Hematopoietic multipotent progenitor cell treated with erythropoietin and hydrocortisone succinate and interleukin-3 and kit ligand, for 6 days (in vitro differentiated cells): ENCODE measurements around the gene CTRB1.
"Not testable (repeated sequence)": the region's sequence is repeated elsewhere in the genome, so short reads cannot be mapped to it uniquely, and the experiment has no call there.

Experiments
- DNase-seq: peaks from one replicate; pipeline ENCODE4 v3.0.0-alpha.2; 2015

Gene CTRB1

DNA sequence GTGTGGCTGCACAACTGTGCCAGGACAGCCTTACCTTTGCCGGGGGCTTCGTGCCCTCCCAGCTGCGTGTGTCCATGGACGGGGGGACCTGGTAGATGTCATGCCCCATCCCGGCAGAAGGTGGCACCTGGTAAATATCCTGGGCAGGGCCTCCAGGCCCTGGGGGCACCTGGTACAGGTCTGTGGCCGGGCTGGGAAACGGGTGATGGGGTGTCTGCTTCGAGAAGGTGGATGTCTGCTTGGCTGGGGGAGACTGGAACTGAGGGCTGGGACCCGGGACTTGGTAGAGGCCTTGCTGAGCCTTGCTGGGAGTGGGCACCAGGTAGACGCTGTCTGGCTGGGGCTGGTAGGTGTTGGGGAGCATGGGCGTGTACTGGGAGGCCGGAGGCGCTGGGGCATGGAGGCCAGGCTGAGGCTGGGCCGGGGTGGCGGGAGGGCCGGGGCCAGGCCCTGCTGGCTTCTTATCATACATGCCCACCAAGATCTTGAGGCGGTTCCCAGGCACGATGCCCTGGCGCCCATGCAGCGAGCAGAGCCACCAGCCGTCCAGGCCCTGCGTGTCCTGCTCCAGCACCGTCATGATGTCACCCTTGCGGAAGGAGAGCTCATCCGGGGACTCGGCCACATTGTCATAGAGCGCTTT, 23.8 kb downstream of the CTRB1 start:
- DNase-seq, result not testable (repeated sequence)

DNA sequence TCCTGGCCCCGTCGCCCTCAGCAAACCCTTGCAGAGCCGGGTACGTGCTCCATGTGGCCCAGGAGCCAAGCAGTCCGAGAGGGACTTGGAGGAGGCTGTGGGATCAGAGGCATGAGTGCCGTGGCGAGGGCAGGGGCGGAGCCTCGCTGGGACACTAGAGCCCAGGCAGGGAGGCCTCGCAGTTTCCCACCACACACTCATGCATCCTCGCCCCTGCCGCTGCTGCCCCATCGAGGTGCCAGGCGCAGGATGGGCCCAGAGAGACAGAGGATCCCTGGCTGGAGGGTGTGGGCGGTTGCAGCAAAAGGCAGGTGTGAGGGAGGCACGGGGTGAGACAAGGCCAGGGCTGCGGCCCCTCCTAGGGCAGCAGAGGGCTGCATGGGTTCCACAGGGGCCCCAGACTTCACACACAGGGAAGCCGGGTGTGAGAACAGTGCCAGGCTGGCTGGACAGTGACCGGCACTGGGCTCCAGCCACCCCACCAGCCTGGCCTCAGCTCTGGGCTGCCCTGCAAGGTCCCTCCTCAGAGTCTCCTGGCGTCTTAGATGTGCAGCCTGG, 25.0 kb downstream of the CTRB1 start:
- DNase-seq, result no peak

DNA sequence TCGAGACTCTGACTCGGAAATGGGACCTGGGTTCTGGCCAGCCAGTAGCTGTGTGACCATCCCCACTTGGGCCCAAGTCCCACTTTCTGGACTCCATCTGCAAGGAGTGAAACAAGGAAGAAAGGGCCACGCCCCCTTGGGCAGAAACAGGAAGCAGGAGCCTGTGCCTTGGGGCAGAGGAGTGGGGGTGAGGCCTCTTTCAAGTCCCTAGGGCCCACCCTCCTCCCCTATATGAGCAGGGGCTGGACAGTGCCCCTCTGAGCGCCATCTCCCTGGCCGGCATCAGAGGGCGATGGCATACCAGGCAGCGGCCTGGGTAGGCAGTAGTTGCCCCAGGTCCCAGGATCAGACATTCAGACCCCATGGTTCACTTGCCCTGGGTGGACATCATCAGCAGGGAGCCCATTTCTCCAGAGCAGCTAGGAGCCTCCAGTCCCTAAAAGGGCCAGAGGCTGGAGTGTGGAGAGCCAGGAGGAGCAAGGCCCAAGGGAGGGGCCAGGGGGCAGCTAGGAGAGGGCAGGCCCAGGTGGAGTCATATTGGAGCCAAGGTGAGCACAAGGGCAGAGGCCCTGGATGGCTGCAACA, 25.5 kb downstream of the CTRB1 start:
- DNase-seq, result no peak

DNA sequence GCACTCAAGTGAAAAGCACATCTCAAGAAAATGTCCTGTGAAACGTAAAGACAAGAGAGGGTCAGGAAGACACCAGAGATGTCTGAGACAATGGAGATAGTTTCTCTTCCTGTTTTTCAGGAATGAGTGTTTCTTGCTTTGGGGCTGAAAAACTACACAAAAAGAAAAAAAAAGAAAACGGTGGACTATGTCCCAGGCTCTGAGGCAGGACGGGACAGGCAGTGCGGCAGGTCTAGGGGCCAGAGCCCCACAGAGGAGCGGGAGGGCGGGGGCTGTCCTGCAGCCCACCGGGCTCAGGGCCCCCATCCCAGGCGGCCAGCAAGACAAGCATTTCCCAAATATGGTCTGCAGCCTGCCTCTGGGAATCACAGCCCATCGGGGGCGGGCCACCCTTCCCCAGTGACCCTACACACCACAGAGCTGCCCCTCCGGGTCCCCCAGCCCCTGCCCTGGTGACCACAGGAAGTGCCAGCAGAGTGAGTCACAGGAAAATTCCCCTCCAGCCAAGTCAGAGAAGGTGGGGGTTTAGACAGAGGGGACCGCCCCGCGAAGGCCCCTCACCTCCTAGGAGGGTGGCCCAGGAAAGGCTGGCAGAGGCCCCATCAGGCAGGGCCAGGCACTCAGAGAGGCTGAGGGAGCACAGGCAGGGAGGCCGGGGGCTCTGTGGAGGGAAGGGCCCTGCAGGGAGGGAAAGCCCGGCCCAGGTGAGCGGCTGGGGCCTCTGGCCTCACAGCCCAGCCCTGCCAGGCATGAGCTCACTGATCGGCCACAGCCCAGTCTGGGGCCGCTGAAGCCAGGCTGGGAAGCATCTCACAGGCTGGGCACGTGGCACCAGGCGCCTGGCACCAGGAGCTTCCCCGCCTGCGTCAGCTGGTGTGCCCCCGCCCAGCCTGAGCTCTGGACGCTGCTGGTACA, 26.3 kb downstream of the CTRB1 start:
- DNase-seq, result no peak

DNA sequence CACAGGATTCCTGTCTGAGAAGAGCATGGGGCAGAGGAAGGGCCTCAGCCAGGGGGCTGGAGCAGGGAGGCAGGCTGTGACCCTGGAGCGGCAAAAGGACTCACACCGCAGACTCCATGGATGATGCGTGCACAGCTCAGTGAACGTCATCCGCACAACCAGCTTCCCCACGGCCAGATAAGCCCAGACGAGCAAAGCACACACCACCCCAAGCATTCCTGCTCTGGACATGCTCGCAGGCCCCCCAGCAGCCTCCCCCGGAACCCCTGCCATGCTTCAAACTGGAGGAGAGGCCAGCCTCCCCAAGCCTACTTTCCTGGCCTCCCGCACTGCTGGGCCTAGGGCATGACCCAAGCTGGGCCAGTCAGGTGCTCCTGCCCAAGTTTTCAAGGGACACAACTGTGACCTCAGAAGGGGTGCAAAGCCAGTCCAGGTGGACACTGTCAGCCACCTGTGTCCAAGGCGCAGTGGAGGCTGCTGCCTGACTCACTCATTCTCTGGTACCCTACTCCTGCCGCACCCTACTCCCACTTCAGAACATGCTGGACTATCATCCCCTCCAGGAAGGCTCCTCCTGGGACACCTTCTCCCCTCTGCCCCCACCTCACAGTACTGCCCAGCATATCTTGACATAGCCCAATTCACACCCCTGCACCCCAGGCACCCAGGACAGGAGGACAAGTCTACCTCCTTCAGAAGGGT, 27.9 kb downstream of the CTRB1 start:
- no peak for DNase-seq

DNA sequence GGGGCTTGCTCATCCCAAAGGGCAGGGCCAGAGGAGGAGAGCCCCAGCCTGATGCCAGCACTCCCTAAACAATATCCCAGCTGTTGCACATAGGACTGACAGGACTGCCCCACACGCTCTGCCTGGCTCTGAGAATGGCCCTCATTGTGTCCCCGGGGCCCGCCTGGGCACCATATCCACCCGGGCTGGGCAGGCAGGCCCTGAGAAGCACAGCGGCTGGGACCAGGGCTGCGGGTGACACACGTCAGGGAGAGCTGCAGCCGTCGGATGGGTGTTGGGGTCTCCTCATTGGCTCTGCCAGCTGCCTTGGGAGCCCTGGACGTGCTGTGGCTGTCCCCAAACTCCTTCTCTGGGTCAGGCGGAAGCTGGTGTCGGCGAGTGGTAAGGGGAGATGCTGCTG, 28.5 kb downstream of the CTRB1 start:
- no peak for DNase-seq

DNA sequence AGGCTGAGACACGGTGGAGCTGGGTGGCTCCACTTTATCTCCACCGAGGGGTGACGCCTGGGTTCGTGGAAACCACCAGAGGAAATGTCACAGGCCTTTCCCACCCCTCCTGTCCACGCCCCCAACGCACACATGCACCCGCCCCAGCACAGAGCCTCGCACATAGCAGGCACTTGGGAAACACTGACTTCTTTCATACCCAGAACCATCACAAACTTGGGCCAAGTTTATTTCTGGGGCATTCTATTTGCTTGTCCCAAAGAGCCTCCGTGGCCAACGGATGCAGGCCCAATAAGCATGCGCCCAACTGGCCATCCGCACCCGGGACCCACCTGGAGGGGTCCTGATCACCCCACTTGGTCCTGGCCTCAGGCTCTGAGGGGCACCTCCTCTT, 29.4 kb downstream of the CTRB1 start:
- peak; percentile 60 for DNase-seq

DNA sequence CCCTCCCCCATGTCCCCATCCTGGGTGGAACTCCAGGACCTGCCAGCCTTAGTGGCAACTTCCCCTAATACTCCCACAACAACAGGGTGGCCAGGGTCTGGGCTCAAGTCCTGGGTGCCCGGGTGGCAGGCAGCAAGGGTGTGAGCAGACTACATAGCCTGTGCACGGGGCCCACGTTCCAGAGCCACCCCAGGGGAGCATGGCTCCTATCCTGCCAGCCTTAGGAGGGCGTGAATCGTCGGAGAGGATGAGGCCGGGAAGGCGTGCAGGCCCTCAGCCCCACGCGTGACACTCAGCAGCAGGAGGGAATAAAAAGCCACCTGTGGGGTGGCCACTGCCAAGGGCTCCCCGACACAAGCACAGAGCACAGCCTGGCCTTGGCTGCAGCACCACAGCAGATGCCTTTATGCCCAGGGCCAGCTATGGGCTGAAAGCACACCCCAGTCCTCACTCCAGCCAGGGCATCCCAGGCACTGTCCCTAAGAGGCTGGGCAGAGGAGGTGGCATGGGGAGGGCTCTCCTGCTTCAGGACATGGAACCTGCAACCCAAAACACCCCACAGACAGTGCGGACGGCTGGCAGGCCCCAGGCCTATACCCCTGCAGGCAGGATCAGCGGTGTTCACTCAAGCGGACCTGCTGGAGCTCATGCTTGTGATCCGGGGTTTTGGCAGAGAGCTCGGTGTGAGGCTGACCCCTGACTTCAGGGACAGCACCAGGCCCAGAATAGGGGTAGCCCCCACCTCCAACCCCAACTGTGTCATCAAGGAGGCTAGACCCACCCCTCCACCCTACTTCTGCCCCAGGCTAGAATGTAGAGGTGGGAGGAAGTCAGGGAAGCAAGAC, 30.0 kb downstream of the CTRB1 start:
- no peak for DNase-seq

DNA sequence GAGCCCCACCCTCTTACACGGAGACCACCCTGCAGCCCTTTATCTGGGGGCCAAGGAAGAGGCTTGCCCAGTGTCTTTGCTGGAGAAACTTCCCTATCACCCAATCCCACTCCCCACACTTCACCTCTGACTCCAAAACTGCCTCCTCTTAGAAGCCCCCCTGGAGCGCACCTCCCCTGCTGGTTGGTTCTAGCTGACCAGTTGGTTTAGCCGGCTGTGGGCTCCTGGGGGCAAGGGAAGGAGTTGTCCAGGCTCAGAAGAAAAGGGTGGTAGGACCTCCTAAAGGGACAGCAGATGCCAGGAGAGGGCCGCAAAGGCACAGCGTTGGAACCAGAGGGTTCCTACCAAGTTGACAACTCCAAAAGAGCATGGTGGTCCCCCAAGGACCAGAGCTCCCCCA, 30.7 kb downstream of the CTRB1 start:
- DNase-seq, result no peak

DNA sequence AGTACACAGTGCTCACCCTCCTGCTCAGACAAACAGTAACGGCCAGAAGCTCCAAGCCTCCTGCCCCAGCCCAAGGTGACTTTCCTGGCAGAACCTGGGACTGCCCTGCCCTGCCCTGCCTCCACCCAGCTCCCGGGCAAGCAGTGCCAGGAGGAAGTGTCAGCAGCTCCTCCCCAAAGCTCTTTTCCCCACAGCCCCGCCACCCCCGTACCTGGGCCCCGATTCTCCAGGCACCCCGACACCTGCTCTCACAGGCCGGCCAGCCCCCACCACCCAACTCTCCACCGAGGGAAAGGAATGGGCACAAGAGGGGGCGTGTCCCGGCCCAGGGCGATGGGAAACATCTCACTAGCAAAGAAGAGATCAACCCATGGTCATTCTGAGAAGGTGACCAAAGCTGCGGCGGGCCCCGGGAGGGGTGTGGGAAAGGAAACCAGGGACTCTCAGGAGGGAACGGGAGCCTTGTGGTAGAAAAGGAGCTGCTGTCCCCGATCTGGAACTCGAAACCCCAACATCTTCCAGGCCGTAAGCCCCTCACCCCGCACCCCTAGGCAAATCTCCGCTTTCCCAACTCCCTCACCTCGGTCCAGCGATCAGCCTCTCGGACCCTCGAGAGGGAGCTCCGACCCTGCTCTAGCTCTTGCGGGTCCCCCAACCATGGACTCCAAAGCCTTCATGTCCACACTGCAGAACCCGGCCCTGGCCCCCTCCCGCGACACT, 31.5 kb downstream of the CTRB1 start:
- no peak for DNase-seq

DNA sequence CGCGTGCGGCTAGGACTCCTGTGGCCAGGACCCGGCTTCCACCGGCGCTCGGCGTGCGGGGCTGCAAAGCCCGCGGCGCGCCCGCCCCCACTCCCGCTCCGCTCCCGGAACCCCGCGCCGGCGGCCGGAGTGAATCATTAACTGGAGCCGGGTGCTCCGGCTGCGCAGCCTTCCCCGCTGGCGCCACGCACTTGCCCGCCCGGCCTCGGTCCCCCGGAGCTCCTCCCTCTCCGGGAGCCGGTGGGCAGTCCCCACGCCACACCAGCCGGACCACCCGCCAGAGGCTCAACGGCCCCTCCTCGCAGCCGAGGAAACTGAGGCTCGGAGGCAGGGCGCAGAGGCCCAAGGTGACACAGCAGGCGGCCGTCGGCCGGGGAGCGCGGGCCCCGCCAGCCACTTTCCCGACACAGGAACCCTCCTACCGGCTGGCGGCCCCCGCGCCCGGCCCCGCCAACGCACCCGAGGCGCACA, 32.1 kb downstream of the CTRB1 start:
- DNase-seq, result peak; percentile 28

DNA sequence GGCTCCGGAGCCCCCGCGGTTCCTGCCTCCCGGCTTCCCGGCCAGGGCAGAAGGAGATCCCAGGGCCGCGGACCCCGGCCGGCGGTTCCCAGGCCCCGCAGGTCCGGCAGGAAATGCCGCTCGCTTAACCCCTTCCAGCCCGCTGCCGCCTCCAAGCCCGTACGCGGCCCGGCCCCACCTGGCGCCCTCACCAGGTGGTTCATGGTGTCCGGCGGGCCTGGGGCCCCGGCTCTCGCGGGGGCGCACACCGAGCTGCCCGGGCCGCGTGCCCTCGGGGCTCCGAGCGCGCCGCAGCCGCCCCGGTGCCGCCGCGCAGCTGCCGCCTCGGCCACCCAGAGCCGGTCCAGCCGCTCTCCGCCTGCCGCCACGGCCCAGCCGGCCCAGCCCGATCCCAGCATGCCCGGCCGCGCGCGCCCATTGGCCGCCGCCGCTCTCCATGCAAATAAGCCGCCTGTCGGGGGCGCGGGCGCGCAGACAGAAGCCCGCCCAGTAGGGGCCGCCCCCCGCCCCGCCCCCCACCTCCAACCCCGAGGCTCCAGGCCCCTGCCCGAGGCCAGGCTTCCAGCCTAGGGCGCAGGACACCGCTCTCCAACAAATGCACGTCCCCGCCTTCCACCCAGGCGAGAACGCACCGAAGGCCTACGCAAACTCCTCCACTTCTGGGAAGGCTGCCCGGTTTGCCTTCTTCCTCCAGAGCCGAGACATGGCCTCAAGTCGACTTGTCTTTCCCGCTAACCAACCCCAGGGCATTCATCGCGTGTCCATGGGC, 32.7 kb downstream of the CTRB1 start, which contains the start of gene BCAR1:
Gene BCAR1, minus strand, starts transcription at position 345 of the 769 bp plus-strand sequence. Its CDS starts 142 bp downstream, at position 203.
- peak; percentile 79 for DNase-seq

DNA sequence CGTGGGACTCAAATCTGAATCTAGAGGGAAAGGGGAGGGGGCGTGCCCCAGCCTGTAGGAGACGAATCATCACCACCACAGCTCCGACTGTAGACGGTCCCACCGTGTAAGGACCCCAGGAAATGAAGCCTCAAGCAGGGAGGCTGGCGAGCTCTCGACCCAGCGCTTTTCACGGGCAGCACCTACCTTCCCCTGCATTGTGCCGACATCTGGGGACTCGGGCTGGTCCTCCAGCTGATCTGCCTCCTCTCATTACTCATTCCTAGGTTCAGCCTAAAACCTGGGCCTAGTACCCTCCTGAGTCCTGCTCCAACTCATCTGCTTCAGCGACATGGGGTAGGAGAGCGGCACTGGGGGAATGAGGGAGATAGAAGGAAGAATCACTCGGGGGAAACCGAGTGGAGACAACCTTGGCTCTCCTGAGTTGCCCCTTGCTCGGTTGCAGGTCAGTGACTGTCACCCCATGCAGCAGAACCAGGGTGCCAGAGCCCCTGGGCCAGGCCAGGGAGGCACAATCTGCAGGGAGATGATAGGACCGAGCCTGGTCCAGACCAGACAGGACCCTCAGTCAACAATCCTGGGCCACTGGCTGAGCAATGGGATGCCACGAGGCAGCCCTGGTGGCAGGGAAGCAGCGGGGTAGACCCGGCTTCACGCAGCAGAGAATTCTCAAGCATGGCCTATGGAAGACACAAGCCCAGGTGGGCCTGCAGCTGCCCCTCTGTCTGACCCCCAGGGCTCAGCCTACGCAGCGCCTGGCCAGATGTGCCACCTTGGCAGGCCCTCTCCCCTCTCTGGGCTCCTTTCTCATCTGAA, 33.5 kb downstream of the CTRB1 start:
- DNase-seq, result no peak

DNA sequence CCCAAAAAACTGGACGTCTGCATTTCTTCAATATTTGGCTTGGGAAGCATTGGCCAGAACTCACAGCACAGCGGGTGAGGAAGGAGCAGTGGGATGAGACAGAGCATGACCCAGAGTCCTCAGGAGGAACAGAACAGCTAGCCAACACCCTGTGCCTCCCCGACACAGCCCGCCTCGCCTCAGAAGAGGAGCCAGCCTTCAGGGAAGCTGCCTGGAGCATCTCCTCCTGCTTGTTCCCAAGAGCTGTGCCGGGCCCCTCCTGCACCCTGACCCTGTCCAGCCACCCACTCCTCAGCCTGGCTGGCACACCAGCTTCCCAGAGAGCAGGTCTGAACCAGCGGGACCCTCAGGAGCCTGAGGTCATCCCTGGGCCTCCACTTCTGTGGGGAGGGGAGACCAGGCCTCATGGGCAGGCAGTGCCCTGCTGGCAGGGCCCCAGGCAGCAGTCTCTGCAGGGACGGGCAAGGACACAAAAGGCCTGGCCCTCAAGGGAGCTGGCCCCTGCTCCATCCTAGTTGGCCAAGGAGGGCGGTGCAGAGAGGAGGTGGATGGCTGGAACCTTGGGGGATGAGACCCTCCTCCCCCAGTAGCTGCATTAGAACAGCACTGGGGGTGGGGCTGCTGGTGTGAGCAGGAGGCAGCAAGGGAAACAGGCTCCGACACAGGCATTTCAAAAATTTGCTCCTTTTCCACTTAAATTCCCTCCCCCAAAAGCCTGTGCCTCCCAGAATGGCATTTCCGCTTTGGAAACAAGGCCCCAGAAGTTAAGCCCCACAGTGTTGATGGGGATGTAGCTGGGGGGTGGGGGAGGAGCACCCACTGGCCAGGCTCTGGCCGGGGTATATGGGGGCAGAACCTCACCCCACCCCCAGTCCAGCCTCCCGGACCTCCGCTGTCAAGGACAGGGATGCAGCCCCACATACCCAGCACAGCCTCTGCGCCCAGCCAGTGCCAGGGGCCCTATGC, 34.4 kb downstream of the CTRB1 start:
- DNase-seq, result no peak

DNA sequence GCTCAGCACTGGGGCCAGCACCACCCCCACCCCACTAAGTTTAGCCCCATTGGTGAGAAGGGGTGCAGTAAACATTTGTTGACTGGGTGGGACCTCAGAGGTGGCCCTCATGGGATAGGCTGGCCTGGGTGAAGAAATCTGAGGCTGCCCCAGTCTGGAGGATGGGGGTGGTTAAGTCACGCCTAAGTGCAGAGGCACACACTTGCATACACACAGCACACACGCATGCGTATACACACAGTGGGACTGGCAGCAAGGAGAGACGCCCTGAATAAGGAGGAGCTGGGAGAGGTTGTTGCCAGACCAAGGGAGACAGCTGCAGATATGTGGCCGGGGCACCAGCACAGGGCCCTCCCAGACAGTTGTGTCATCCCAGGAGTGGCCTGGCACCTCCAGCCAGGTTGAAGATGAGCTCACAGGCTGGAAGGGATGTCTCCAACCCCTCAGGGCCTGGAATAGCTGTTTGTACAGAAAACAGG, 35.6 kb downstream of the CTRB1 start:
- DNase-seq, result no peak

DNA sequence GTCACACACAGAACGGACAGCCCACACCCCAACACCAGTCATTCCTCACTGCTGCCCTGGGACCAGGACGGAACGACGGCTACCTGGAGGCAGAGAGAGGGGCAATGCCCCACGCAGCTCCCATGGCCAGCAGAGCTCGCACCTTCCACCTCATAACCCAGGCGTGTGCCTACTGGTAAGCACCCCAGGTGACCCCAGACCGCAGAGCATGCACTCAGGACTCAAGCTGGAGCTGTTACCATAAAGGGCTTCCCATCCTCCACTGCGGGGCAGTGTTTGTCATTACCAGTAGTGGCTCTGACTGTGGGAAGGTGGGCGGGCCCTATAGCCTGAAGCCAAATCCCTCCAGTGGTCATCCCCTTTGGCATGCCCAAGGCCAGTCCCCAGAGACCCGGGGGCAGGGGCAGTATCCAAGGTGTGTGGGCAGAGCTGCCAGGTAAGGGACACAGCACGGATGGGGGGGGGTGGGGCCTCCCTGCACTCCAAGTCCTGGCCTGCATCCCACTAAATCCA, 37.3 kb downstream of the CTRB1 start:
- DNase-seq, result no peak

DNA sequence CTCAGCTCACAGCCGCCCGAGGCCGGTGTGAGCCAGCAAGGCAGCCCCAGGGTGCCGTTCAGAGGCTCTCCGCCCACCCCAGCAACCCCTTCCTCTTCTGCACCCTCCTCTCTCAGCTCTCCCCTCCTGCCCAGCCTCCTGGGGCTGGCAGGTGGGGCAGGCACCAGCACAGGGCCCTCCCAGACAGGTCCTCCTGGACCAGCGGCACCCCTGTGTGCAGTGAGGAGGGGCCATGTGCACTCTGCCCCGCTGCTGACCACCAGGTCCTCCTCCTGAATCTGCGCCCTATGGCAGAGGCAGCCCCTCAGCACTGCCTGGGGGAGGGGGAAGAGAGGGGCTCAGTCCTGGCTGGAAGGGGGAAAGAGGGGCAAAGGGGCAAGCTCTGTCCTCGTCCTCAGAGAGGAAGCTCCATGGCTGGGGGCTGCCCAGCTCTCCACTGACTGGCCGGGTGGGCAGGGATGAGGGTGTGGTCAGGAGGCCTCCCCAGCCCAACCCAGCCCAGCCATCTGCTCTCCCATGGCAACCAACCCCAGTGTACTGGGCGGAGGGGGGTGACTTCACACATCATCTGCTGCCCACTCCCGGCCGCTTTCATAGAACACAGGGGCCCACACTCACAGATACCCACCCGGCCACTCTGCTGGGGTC, 38.0 kb downstream of the CTRB1 start:
- DNase-seq, result no peak
